GM12865 (cell line): ENCODE data around the gene ZNF219.

ENCODE experiments used
- DNase-seq: peaks from one replicate; pipeline ENCODE4 v3.0.0; 2010; ENCODE audit warnings: low read depth
- H3K4me3 ChIP-seq: 2 replicates; pipeline ENCODE4 v1.5.1; 2011; ENCODE audit warnings: mild to moderate bottlenecking, low read depth, low read length, control low read depth
- TF ChIP-seq, protein P1 (sequence below): IDR thresholded peaks from 2 replicates; pipeline ENCODE4 v1.5.1; 2011; ENCODE audit warnings: low read length, control low read depth, low read depth, inconsistent platforms; ENCODE audit not compliant: insufficient read depth; ENCODE audit errors: missing control alignments

Gene ZNF219

DNA sequence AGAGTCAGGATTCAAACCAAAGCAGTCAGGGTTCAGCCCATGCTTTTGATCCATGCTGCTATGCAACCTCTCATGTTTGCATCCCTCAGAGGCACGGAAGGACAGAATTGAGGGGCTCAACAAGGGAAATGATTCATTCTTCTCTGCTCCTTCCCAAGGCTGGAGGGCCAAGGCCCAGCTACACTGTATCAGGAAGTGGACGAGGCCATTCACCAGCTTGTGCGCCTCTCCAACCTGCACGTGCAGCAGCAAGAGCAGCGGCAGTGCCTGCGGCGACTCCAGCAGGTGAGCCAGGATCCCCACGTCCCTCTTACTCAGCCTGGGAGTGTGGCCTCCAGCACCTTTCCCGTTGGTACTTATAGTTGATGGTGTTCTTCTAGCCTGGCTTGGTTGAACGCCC lies 19.7 kb downstream of the ZNF219 start:
- TF ChIP-seq, protein P1, sequence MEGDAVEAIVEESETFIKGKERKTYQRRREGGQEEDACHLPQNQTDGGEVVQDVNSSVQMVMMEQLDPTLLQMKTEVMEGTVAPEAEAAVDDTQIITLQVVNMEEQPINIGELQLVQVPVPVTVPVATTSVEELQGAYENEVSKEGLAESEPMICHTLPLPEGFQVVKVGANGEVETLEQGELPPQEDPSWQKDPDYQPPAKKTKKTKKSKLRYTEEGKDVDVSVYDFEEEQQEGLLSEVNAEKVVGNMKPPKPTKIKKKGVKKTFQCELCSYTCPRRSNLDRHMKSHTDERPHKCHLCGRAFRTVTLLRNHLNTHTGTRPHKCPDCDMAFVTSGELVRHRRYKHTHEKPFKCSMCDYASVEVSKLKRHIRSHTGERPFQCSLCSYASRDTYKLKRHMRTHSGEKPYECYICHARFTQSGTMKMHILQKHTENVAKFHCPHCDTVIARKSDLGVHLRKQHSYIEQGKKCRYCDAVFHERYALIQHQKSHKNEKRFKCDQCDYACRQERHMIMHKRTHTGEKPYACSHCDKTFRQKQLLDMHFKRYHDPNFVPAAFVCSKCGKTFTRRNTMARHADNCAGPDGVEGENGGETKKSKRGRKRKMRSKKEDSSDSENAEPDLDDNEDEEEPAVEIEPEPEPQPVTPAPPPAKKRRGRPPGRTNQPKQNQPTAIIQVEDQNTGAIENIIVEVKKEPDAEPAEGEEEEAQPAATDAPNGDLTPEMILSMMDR: no peak
- DNase-seq: no peak

DNA sequence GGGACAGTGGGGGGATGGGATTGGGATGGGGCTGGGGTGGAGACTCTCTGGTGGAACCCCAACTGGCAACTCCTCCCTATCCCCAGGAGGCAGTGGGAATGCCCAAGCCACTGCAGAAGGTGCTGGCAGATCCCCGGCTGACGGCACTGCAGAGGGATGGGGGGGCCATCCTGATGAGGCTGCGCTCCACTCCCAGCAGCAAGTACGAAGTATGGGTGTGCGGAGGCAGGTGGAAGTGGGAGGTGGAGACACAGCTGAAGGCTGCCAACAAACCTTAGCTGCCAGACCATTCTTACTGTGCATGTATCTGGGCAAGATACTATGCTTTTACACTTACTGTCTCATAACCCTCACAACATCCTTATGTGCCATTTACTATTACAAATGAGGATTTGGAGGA lies 20.2 kb downstream of the ZNF219 start:
- no peak for DNase-seq
- TF ChIP-seq, protein P1: no peak
- no peak overlapping the region for H3K4me3 ChIP-seq

More for the DNA sequence above, 19.7 kb downstream of the ZNF219 start:
- no peak overlapping the region for H3K4me3 ChIP-seq

DNA sequence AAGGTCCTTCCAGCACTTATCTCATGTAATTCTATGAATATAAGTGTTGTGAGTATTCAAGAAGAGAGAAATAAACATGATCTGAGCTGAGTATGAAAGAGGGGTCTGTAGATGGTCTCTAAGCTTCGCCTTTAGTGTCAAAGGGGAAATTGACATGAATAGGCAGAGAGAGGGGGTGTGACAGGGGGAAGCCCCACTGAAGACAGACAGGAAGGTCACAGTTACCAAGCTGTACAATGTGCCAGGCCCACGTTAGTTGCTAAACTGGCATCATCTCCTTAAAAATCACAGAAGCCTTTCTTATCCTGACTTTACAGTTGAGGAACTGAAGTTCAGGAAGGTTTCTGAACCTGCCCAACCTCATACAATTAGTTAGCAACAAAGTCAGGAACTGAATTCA lies 20.8 kb downstream of the ZNF219 start:
- no peak for DNase-seq
- TF ChIP-seq, protein P1: no peak
- no peak overlapping the region for H3K4me3 ChIP-seq

DNA sequence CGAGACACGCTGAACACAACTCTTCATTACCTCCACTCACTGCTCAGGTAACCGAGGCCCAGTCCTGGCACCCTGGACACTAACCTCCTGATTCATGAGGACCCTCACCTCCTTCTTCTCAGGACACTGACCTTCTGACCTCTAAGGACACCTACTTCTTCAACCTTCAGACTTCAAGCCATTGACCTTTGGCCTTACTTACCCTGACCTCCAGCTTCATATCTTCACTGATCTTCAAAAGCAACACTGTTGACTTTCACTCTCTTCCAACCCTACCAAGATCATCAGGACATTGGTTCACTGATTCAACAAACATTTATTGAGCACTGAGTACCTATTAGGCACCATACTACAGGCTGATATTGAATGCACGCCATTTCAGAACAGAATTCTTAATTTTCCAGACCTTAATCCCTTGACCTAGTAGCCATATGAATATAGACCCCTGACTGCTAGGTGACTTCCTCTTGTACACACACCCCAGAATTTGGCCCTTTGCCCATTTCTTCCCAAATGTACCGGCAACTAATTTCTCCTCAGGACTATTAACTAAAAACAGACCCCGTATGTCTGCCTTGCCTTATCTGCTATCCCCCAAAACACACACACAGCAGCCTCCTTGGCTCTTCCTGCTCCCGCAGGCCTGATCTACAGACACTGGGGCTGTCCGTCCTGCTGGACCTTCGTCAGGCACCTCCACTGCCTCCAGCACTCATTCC lies 22.6 kb downstream of the ZNF219 start:
- H3K4me3 ChIP-seq: no peak overlapping the region
- TF ChIP-seq, protein P1: no peak
- no peak for DNase-seq

DNA sequence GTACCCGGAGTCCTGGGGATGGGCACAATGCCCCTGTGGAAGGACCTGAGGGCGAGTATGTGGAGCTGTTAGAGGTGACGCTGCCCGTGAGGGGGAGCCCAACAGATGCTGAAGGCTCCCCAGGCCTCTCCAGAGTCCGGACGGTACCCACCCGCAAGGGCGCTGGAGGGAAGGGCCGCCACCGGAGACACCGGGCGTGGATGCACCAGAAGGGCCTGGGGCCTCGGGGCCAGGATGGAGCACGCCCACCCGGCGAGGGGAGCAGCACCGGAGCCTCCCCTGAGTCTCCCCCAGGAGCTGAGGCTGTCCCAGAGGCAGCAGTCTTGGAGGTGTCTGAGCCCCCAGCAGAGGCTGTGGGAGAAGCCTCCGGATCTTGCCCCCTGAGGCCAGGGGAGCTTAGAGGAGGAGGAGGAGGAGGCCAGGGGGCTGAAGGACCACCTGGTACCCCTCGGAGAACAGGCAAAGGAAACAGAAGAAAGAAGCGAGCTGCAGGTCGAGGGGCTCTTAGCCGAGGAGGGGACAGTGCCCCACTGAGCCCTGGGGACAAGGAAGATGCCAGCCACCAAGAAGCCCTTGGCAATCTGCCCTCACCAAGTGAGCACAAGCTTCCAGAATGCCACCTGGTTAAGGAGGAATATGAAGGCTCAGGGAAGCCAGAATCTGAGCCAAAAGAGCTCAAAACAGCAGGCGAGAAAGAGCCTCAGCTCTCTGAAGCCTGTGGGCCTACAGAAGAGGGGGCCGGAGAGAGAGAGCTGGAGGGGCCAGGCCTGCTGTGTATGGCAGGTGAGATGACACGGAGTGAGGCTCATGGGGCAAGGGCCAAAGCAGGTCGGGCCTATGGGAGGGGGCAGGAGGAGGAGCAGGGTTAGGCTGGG lies 23.8 kb downstream of the ZNF219 start:
- no peak for DNase-seq
- TF ChIP-seq, protein P1: no peak
- H3K4me3 ChIP-seq: no peak overlapping the region

DNA sequence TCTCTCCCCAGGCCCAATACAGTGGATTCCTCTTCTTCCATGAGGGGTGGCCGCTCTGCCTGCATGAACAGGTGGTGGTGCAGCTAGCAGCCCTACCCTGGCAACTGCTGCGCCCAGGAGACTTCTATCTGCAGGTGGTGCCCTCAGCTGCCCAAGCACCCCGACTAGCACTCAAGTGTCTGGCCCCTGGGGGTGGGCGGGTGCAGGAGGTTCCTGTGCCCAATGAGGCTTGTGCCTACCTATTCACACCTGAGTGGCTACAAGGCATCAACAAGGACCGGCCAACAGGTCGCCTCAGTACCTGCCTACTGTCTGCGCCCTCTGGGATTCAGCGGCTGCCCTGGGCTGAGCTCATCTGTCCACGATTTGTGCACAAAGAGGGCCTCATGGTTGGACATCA lies 24.5 kb downstream of the ZNF219 start:
- TF ChIP-seq, protein P1: no peak
- no peak for DNase-seq
- H3K4me3 ChIP-seq: no peak overlapping the region
